ENCODE results near the gene MEN1. TPM values are rescaled to one million over a fixed set of nuclear protein-coding genes. Genes with fewer than 3 reads are reported as not detected.

The MEN1 gene
- total and polyA plus RNA-seq, 2 of the 13 experiments (the other 11 are each of a cell fraction or from before 2014, with no cell fraction given) = 20.5 to 27.3 TPM

DNA sequence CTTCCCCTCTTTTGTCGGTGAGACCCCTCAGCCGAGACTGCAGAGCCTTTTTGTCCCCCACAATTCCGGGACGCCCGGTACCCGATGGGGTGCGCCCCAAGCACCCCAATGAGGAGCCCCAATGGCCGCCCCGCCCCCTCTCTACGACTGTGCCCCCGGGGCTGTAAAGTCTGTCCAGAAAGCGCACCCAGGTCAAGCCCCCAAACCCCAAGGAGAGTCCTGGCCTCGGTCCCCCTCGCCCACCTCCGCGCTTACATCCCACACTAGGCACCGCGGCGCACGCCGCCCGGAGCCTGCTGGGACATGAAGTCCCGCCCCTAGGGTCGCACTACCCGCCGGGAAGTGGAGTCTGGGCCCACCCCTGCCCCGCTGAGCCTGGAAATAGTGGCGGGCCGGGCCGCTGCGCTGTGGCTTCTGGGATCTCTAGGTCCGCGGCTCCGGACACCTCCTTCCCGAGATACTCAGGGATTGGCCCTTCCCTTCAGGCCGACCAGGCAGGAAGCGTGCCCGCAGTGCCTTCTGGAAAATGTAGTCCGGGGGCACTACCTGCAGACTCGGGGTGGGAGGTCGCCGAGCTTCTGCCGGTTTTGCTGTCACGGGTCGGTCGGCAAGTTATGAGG is at the start of gene MEN1 (continued):
- TF ChIP-seq ZBED4 (CRISPR knock-in tag; IDR thresholded peaks at IDR 0.05; ENCODE audit: borderline replicate concordance) (peak; percentile 94), ATF7-NPFF (CRISPR knock-in tag; IDR thresholded peaks at IDR 0.05; ENCODE audit: low read depth) (no peak), IRF1 (CRISPR knock-in tag; IDR thresholded peaks at IDR 0.05; ENCODE audit: low read depth) (0 out of 2 replicates have a peak, but pooled peaks have one; percentile 55), ATRX (CRISPR knock-in tag; IDR thresholded peaks at IDR 0.05; ENCODE audit: borderline replicate concordance) (no peak), ADNP (CRISPR knock-in tag; IDR thresholded peaks at IDR 0.05) (no peak), ZNF567 (CRISPR knock-in tag; IDR thresholded peaks at IDR 0.05; ENCODE audit: borderline replicate concordance) (no peak), HES4 (CRISPR knock-in tag; IDR thresholded peaks at IDR 0.05; ENCODE audit: borderline replicate concordance) (peak; percentile 87; the same call in 1 of the 2 replicates), ZNF235 (CRISPR knock-in tag; IDR thresholded peaks at IDR 0.05; ENCODE audit: borderline replicate concordance) (no peak), AKNA (CRISPR knock-in tag; IDR thresholded peaks at IDR 0.05; ENCODE audit: borderline replicate concordance) (no peak)
- TF ChIP-seq, protein P1, sequence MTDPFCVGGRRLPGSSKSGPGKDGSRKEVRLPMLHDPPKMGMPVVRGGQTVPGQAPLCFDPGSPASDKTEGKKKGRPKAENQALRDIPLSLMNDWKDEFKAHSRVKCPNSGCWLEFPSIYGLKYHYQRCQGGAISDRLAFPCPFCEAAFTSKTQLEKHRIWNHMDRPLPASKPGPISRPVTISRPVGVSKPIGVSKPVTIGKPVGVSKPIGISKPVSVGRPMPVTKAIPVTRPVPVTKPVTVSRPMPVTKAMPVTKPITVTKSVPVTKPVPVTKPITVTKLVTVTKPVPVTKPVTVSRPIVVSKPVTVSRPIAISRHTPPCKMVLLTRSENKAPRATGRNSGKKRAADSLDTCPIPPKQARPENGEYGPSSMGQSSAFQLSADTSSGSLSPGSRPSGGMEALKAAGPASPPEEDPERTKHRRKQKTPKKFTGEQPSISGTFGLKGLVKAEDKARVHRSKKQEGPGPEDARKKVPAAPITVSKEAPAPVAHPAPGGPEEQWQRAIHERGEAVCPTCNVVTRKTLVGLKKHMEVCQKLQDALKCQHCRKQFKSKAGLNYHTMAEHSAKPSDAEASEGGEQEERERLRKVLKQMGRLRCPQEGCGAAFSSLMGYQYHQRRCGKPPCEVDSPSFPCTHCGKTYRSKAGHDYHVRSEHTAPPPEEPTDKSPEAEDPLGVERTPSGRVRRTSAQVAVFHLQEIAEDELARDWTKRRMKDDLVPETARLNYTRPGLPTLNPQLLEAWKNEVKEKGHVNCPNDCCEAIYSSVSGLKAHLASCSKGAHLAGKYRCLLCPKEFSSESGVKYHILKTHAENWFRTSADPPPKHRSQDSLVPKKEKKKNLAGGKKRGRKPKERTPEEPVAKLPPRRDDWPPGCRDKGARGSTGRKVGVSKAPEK (CRISPR knock-in tag; IDR thresholded peaks at IDR 0.05; ENCODE audit: borderline replicate concordance) = no peak
- TF ChIP-seq, protein P2, sequence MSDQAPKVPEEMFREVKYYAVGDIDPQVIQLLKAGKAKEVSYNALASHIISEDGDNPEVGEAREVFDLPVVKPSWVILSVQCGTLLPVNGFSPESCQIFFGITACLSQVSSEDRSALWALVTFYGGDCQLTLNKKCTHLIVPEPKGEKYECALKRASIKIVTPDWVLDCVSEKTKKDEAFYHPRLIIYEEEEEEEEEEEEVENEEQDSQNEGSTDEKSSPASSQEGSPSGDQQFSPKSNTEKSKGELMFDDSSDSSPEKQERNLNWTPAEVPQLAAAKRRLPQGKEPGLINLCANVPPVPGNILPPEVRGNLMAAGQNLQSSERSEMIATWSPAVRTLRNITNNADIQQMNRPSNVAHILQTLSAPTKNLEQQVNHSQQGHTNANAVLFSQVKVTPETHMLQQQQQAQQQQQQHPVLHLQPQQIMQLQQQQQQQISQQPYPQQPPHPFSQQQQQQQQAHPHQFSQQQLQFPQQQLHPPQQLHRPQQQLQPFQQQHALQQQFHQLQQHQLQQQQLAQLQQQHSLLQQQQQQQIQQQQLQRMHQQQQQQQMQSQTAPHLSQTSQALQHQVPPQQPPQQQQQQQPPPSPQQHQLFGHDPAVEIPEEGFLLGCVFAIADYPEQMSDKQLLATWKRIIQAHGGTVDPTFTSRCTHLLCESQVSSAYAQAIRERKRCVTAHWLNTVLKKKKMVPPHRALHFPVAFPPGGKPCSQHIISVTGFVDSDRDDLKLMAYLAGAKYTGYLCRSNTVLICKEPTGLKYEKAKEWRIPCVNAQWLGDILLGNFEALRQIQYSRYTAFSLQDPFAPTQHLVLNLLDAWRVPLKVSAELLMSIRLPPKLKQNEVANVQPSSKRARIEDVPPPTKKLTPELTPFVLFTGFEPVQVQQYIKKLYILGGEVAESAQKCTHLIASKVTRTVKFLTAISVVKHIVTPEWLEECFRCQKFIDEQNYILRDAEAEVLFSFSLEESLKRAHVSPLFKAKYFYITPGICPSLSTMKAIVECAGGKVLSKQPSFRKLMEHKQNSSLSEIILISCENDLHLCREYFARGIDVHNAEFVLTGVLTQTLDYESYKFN (CRISPR knock-in tag; conservative IDR thresholded peaks at IDR 0.05) = peak; percentile 40

All from HepG2 (cell line).